ENCODE data around the gene COL2A1.

The COL2A1 gene

DNA sequence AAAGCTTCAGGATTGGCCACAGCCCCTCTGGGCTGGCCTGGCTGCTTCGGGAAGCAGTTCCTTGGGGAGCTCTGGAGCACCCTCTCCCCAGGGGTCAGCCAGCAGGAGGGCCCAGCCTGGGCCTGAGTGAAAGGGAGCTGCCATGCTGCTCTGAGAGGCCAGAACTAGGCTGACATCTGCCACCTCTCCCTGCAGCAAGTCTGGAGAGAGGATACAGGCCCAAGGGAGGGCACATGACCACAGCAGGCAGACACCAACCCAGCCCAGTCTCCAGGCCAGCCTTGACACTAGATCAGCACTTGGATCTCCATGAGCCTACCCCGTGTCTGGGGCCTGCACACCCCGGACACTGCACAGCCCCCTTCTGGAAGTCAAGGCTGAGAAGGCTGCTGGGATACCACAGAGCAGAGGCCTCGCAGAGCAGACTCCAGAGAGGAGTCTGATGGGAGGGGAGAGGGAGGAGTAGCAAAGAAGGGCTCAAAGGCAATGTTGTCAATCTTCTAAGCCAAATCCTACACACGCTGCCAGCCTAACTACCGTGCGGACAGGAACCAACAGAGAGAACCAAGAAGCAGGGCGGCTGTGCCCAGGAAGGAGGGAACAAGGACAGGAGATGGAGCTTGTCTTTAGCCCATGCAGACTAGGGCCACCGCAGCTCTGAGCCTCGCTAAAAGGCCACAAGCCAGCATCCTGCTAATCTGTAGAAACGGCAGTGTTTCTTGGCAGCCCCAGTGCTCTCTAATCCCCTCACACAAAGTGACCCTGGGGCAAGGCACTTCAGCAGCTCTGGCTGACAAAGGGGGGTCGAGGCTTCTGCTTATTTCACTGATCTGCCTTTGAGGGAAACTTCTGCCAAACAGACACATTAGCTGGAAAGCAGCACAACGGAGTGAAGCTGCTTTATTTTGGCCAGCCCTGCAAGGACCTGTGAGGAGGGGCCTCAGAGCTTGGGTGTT, 12.9 kb downstream of the COL2A1 start:
- in situ Hi-C loops (cut with MboI; ENCODE audit: low sequenced_read_pairs) = no loop called here

DNA sequence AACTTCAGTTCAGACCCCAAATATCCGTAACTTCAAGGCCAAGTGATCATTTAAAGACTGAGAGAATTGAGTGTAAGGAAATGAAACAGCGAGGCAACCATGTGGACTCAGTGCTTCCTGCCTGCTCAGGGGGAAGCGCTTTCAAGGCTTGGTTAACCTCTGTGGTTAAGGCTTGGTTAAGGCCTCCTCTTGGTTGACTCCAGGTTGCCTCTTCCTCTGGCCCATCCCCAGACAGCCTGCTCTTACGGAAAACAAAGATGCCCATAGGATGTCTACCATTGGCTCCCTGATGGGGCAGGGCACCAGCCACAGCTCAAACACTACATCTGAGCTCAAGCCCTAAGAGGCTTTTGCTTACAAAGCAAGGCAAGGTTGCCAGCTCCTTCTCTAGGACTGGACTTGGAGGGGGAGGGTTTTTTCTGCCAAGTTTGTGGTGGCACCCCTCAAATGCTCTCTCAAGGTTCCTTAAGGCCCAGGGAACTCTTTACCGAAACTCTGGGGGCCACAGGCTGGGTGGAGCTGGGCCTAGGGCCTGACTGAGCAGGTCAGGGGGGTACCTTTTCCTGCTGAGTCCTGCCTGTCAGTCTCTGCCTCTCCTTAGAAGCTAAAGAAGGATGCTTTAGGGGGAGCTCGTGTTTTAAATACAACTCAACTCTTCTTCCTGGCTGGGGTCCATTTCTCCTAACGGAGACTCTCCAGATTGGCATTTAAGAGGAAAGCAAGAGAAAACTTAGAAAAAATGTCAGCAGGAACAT, 13.7 kb downstream of the COL2A1 start:
- in situ Hi-C loops (cut with MboI; ENCODE audit: low sequenced_read_pairs) = no loop called here

DNA sequence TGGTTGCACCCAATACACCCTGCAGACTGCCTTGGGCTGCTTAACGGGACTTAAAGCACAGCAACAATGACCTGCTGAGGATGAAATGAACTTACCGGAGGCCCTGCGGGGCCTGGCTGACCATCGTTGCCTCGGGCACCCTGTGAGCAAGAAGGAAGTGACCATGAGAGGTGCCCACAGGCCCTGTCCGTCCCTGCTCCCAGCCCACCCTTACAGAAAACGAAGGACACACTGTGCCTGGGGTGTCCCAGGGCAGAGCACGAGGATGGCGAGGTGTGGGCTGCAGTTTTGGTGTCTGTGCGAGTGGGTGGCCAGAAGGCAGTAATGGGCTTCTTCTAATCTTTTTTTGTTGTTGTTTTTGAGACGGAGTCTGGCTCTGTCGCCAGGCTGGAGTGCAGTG, 14.6 kb downstream of the COL2A1 start:
- in situ Hi-C loops (cut with MboI; ENCODE audit: low sequenced_read_pairs) = no loop called here

DNA sequence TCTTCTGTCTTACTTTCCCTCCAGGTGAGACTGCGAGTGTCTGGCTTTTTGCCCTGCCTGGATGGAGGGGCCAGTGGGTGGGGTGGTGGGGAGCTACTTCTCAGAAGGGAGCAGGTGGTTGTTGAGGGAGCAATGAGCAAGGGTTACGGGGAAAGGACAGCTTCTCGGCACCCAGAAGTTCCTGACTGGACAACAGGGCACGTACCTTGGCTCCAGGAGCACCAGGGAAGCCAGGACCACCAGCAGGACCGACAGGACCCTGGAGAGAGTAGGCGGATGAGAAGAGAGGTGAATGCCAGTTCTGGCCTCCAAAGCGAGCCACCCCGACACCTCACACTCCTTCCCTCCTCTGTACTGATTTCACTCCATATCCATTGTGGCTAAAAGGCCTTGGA, 15.3 kb downstream of the COL2A1 start:
- in situ Hi-C loops (cut with MboI; ENCODE audit: low sequenced_read_pairs) = no loop called here

DNA sequence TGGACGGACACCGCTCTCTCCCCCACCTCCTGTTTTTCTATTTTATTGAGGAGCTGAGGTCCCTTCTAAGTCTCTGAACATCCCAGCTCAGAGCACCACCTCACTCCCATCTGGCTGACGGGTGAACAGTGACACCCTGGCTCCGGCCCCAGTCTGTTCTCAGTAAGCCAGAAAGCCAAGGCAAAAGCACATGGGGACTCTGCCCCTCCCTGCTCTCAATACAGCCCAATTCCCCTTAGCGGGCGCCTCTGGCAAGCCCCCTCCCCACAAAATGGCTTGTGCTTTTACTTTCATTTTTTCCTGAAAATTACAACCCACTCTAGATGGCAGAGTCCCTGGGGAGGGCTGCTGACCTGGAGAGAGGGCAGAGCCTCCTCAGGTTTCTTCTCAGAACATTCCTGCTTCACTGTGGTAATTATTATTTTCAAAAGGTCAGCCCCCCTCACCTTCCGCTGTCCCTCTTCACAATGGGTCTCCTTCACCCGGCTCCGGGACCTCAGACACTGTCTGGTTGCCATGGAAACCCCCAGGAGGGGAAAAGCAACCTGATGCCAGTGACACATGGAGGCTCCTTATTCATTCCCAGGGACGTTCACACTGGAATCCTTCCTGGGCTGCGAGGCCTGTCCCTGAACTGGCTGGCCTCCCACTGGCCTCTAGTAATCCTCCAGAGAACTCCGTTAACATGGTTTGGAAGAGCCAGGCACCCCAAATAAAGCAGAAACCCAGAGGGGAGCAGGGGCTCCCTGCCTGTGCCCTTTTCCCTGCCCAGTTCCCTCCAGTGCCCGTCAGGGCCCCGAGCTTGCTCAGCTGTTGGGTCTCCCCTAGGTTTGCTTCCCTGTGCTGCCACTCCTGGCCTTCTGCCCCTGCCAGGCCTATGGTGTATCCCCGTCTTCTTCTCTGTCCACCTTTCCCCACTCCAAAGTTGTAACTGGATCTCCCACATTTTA, 15.9 kb downstream of the COL2A1 start:
- in situ Hi-C loops (cut with MboI; ENCODE audit: low sequenced_read_pairs) = no loop called here

DNA sequence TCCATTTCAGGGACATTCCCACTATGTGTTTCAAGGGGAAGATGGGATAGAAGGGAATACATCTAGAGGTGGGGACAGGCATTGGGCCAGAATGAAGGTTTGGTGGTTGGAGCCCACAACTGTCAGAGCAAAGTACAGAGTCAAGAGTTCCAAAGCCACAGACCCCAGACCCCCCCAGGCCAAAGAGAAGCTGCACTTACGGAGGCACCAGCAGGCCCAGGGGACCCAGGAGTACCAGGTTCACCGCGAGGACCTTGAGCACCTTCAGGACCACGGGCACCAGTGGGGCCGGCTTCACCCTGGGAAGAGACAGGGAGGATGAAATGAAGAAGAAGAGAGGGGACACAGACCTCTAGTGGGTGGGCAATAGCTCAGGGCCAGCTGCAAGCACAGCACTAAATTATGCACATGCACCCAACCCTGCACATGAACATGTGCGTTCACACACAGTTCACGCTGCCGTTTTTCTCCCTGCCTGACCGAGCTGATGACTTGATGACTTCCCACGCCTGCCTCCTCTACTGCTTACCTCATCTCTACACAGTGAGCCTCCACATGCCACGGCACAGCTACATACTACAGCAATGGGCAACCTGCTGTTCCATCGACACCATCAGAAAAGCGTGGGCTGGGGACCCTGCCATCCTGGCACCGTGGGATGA, 16.7 kb downstream of the COL2A1 start:
- in situ Hi-C loops (cut with MboI; ENCODE audit: low sequenced_read_pairs) = no loop called here

DNA sequence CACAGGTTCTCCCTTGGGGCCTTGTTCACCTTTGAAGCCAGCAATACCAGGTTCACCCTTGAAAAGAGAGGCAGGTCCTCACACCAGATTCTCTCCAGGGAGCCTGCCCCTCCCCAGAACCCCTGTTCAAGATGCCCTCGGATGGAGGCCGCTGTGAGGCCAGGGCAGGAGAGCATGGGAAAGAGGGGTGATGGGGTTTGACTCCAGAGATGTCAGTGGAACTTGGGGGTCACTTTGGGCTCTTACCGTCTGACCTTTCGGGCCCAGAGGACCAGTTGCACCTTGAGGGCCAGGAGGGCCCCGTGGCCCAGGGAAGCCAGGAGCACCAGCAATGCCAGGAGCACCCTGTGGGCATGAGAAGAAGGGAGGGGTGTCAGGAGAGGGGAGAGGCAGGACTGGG, 17.4 kb downstream of the COL2A1 start:
- in situ Hi-C loops (cut with MboI; ENCODE audit: low sequenced_read_pairs) = no loop called here

DNA sequence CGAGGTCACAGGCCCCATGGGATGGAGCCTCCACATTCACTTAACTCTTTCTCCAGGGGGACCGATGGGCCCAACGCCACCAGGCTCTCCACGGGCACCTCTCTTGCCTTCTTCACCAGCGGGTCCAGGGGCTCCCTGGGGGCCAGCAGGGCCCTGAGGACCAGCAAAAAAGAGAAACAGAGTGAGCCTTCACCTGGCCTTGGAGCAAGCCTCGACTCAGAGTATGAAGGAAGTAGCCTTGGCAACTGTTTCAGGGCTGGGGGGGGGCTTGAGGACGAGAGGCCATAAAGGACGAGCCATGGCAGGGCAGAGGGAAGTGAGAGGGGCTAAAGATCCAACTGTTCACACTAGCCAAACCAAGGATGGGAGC, 18.0 kb downstream of the COL2A1 start:
- in situ Hi-C loops (cut with MboI; ENCODE audit: low sequenced_read_pairs) = no loop called here

DNA sequence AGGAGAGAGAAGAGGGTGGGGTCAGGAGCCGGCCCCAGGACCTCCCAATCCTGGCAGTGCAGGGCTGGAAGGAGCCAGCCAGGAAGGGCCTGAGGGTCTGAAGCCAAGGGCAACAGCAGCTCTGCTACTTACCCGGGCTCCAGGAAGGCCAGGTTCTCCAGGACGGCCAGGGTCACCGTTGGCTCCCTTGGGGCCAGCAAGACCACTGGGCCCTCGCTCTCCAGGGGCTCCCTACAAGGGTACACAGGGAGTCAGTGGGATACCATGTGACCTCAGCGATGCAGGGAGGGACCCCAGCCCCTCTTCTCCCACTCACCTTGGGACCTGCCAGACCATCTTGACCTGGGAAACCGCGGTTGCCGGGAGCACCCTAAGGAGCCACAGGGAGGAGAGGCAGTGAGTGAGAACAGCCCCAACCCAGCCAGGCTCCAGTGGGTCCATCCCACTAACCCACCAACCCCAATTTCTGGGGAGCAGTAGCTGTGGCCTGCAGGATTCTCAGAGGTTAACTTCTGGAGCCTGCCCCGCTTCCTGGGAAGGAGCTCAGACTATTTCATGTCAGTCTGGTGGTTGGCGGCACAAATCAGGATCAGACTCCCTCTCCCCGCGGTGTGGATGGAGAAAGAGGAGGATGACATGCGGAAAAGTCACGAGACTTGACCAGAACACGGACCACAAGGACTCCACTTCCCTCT, 18.5 kb downstream of the COL2A1 start:
- in situ Hi-C loops (cut with MboI; ENCODE audit: low sequenced_read_pairs) = no loop called here

DNA sequence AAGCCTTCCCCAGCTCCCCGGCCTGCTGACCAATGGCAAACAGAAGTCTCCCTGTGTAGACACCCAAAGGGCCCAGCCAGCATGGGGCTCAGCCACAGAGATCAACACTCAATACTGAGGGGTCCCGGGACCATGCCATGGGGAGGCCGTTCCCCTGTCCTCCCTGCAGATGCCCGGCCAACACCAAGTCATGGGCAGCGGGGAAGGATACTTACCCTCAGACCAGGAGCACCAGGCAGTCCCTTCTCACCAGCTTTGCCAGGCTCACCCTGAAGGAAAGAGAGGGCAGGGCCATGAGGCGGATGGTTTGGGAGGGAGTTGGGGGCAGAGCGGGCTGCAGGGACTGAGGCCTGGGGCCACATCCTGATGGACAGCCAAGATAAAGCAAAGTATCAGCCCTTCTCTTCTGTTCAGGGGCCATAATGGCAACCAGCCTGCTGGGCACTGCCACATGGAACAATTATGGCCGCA, 19.9 kb downstream of the COL2A1 start:
- in situ Hi-C loops (cut with MboI; ENCODE audit: low sequenced_read_pairs) = no loop called here

DNA sequence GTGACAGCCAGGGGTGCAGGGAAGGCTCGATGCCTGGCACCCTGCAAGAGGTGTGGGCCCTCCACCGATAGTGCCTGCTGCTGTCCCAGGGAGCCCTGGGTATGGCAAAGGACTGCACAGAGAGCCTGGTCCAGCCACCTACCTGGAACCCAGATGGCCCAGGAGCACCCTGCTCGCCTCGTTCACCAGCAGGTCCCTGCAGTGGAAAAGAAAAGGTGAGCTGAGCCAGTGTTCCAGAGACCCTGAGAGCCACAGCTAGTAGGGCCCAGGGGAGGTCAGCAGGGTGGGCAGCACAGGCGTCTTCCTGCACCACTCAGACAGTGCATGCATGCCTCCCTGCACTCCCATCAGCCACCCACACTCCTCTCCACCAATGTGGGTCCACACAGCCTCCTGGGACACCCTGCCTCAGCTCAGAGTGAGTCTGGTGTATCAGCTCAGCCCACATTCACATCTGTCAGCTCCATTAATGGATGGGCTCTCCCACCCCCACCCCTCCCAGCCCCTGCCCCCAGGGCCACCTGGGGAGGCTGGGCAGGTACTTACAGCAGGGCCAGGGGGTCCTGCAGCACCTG, 20.6 kb downstream of the COL2A1 start:
- in situ Hi-C loops (cut with MboI; ENCODE audit: low sequenced_read_pairs) = no loop called here

DNA sequence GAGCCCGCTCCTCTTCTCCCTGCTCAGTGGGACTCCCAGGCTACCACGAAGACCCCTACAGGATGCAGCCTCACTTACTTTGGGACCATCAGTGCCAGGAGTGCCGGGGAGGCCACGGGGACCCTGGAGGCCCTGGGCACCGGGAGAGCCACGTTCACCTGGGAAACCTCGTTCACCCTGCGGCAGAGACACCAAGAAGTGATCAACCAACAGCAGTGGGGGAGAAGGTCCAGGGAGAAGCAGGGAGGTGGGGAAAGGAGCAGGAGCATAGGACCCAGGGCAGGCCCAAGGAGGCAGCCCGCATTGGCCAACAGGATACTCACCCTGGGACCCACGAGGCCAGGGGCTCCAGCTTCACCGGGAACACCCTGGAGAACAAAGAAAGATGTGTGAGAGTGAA, 21.5 kb downstream of the COL2A1 start:
- in situ Hi-C loops (cut with MboI; ENCODE audit: low sequenced_read_pairs) = no loop called here

DNA sequence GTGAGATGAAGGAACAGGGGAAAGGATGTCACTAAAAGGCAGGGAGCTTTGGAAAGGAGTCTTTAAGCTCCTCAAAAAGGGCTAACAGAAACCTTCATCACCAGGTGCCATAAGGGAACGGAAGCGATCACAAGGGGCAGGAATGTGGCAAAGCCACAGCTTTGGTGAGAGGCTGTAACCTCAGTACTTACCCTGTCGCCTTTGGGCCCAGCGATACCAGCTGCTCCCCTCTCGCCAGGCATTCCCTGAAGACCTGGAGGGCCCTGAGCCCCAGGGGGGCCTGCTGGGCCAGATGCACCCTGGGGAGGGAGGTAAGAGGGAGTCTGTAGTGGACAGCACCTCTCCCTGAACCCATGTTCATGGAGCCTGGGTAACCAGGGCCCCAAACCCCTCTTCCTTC, 22.0 kb downstream of the COL2A1 start:
- in situ Hi-C loops (cut with MboI; ENCODE audit: low sequenced_read_pairs) = no loop called here

DNA sequence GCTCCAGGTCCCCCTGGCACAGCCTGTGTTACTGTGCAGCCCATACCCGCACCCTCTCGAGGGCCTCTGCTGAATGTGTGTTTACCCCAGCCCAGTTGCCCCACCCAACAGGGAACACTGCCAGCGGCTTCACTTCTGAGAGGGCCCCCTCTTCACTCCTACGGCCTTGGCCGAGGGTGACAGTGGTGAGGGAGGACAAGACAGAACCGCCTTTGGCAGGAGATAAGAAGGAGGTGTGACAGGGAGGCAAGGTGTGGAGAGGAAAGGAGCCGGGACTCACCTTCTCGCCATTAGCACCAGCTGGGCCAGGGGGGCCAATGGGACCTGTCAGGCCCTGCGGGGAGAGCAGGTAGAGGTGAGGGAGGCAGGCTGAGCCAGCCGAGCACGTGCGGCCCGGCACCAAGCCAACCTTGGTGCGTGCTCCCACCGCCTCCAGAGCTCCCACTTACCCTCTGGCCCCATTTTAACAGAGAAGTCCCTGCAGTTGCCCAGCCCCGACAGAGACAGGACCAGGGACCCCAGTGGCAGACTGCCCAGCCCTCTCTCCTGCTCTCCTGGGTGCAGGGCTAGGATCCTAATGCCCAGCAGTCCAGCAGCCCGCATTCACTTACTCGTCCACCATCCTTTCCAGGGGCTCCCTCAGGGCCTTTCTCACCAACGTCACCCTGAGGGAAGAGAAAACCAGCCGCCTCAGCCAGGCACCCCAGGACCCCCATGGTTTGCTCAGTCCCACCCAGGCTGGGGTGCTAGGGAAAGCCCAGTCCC, 22.6 kb downstream of the COL2A1 start:
- in situ Hi-C loops (cut with MboI; ENCODE audit: low sequenced_read_pairs) = no loop called here

DNA sequence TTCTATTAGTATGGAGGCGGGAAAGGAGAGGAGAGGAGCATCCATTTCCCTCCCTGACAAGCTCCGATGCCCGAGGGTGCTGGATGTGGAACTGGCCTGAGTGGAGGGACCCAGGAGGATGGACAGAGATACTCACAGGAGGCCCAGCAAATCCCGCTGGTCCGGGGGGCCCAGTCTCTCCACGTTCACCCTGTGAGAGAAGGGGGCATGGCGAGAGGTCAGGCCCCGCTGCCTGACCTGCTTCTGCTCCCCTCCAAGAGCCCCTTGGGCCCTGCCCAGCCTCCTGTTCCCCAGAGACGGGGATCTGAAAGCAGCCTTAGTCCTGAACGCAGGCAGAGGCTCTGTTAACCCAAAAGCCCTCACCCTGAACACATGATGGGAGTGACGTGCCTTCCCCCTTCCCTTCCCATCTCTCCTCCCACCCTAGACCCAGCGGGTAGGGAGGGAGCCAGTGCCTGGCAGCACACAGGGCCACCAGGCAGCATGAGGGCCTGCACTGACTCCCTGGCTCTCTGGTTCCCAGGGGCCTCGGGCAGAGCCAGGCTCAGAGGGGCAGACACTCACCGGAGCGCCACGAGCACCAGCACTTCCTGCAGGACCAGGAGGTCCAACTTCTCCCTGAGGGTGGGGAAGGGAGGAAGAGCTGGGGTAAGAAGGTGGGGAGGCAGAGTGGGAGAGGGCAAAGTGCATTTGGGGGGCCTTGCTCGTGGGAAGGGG, 23.3 kb downstream of the COL2A1 start:
- in situ Hi-C loops (cut with MboI; ENCODE audit: low sequenced_read_pairs) = no loop called here

DNA sequence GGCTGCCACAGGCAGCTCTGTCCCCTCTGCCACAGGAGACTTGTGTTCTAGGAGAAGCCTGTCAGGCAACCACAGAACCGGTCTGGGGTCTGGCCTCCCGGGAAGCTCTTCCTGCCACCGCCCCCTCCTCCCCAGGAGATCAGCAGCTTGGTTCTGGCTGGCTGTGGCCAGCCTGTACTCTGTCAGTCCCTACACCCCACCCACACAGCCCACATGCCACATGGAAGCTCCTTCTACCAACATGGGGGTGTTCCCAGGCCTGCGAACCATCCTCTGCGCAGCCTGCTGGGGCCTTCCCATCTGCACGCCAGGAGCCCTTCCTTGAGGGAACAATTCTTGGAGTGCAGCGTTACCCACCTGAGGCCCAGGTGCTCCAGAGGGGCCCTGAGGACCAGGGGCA, 24.1 kb downstream of the COL2A1 start:
- in situ Hi-C loops (cut with MboI; ENCODE audit: low sequenced_read_pairs) = no loop called here

DNA sequence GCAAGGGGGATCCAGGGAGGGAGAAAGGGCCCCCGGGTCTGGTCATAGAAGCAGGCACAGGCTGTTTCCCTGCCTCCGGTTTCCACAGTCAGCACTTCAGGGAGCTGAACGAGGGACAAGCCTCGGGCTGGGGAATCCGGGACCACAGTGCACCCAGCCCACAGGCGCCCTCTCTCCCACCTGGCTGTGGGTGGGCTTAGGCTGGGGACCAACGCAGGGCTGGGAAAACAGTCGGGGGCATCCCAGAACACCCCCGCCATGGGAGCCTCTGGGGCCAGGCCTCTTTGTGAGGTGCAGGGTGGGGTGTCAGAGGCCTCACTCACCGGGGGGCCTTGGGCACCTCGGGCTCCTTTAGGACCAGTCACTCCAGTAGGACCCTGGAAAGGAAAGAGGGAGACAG, 24.6 kb downstream of the COL2A1 start:
- in situ Hi-C loops (cut with MboI; ENCODE audit: low sequenced_read_pairs) = no loop called here

DNA sequence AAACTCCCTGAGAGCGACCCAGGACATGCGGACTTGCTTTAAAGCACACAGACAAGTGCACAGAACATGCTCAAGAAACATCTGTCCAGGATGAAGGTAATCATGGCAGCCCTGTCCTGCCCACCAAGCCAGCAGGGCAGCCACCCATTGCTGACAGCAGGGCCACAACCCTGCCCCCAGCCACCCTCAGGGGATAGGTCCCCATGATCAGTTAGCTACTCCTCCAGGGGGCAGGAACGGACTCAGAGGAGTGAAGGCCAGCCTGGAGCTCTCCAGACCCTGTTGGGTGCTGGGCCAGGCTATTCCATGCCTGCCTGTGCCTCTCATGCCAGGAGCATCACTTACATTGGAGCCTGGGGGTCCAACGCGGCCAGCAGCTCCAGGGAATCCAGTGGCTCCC, 25.1 kb downstream of the COL2A1 start:
- in situ Hi-C loops (cut with MboI; ENCODE audit: low sequenced_read_pairs) = no loop called here
